Measurements from ENCODE around the gene FHIP2A.

GRCh38 chr10:114851336-114851735, 29.8 kb downstream of the FHIP2A start:
- TF ChIP-seq POLR2A (IDR thresholded peaks at IDR 0.05; ENCODE audit: low read length): no peak
- no peak for TF ChIP-seq GATA1 (IDR thresholded peaks at IDR 0.05; ENCODE audit: low read depth, low read length)

Measured in erythroblast (primary cell).